ENCODE data around the gene RAP1GAP. TPM values are rescaled to one million over a fixed set of nuclear protein-coding genes. Genes with fewer than 3 reads are reported as not detected.

Gene RAP1GAP
- total RNA-seq, 4 donors from 2014 or later, result 0.36 to 0.74 (median 0.38) TPM; not detected in 1

DNA sequence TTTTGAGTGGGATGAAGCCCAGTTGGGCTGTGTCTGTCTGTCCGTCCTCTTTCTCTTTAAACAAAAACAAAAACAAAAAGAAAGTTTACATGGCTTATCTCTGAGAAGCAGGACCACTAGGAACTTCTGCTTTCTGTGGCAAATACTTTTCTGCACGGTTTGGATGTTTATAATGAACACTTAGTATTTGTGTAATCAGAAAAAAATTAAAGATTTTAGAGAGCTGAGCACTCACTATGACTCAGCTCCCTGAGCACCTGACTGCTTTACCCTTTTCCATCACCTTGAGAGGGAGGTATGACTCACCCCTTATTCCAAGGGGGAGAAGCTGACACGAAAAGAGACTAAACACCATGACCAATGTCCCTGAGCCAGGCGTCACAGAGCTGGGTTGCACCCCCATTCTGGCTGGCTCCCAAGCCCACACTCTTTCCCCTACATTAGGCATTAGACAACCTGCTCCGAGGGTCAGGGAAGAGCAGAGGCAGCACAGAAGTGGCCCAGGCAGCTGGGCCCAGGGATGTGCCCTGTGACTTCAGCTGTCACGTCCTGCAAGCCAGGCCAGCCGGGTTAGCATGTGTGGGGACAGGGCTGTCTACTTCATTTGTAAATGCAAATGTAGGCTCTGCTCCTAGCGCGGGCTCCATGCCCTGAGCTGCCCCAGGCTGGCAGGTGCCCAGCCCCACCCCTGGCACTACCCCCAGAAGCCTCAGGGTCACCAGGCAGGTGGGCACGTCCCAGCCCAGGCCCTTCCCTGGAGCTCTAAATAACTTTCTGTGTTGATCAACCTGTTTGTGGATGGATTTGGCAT lies 30.4 kb downstream of the RAP1GAP start:
- peak; percentile 80 for ATAC-seq (ENCODE audit: low FRiP score)
- TF ChIP-seq, protein P1, sequence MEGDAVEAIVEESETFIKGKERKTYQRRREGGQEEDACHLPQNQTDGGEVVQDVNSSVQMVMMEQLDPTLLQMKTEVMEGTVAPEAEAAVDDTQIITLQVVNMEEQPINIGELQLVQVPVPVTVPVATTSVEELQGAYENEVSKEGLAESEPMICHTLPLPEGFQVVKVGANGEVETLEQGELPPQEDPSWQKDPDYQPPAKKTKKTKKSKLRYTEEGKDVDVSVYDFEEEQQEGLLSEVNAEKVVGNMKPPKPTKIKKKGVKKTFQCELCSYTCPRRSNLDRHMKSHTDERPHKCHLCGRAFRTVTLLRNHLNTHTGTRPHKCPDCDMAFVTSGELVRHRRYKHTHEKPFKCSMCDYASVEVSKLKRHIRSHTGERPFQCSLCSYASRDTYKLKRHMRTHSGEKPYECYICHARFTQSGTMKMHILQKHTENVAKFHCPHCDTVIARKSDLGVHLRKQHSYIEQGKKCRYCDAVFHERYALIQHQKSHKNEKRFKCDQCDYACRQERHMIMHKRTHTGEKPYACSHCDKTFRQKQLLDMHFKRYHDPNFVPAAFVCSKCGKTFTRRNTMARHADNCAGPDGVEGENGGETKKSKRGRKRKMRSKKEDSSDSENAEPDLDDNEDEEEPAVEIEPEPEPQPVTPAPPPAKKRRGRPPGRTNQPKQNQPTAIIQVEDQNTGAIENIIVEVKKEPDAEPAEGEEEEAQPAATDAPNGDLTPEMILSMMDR (IDR thresholded peaks at IDR 0.05), result no peak
- DNase-seq (ENCODE audit: low spot score), result no peak

- DNase-seq (ENCODE audit: low spot score), result no peak
- ATAC-seq (ENCODE audit: low FRiP score), result no peak
These were observed 31.6 kb downstream of the RAP1GAP start for GRCh38 chr1:21637514-21637913.

GRCh38 chr1:21636029-21636428 lies 33.1 kb downstream of the RAP1GAP start:
- ATAC-seq (ENCODE audit: low FRiP score) (no peak), DNase-seq (ENCODE audit: low spot score) (no peak)
- TF ChIP-seq, protein P1 (IDR thresholded peaks at IDR 0.05), result no peak

More at GRCh38 chr1:21637514-21637913, 31.6 kb downstream of the RAP1GAP start:
- TF ChIP-seq, protein P1 (IDR thresholded peaks at IDR 0.05), result no peak

GRCh38 chr1:21634806-21635535 lies 34.2 kb downstream of the RAP1GAP start:
- DNase-seq (ENCODE audit: low spot score), result no peak
- no peak for ATAC-seq (ENCODE audit: low FRiP score)
- TF ChIP-seq, protein P1 (IDR thresholded peaks at IDR 0.05), result no peak

GRCh38 chr1:21633992-21634805 lies 35.0 kb downstream of the RAP1GAP start:
- ATAC-seq (ENCODE audit: low FRiP score) (no peak), DNase-seq (ENCODE audit: low spot score) (no peak)
- TF ChIP-seq, protein P1 (IDR thresholded peaks at IDR 0.05), result no peak

DNA sequence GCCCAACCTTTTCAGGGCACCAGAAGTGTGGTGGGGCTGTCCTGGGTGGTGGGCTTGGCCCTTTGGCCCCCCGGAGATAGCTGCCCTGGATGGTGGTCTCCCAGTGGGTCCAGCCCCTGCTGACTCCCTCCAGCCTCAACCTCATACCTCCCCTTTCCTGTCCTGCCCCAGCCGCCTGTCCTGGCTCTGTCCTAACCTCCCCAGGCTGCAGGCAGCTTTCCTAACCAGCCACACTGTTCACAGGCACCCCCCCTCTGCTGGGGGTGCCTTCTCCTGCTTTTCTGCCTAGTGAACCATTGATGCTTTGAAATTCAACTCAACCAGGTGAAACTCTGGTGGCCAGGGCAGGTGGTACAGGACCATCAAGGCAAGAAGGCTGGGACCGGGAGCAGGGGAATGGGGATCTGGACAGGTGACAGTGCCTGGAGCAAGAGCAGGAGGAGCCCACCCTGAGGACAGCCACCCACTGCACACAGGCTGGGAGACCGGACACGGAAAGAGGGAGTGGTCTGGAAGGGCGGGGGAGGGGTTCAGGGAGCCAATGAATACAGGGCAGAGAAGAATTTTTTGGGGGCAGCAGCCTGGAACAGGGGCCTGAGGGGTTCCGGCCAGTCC lies 35.9 kb downstream of the RAP1GAP start:
- DNase-seq (ENCODE audit: low spot score), result no peak
- no peak for ATAC-seq (ENCODE audit: low FRiP score)
- TF ChIP-seq, protein P1 (IDR thresholded peaks at IDR 0.05), result no peak

All from omental fat pad (tissue), 4 donors.